Myocyte (in vitro differentiated cells): ENCODE results near the gene ADAMTS9. TPM values are rescaled to one million over a fixed set of nuclear protein-coding genes. Genes with fewer than 3 reads are reported as not detected.
A peak's percentile ranks its signal among the peaks of the same experiment; 100 is the strongest.

Experiments
- DNase-seq: peaks from one replicate; pipeline ENCODE4 v3.0.0-alpha.2; 2012; ENCODE audit warnings: low read depth
- total RNA-seq: library from RNA; depleted of rRNA; stranded (reverse); fragments of >200 nt; gene quantifications from 2 replicates; pipeline ENCODE4 v1.2.3, GENCODE V29; 2014

ADAMTS9 gene
- total RNA-seq, 1 donor from 2014 or later = 5.1 TPM

- no peak for DNase-seq
These were observed 109.6 kb downstream of the ADAMTS9 start for GRCh38 chr3:64578062-64578770.

- no peak for DNase-seq
These were observed 111.5 kb downstream of the ADAMTS9 start for GRCh38 chr3:64576211-64576775.

- peak; percentile 4 for DNase-seq
These were observed 112.5 kb downstream of the ADAMTS9 start for GRCh38 chr3:64575211-64575844.

DNA sequence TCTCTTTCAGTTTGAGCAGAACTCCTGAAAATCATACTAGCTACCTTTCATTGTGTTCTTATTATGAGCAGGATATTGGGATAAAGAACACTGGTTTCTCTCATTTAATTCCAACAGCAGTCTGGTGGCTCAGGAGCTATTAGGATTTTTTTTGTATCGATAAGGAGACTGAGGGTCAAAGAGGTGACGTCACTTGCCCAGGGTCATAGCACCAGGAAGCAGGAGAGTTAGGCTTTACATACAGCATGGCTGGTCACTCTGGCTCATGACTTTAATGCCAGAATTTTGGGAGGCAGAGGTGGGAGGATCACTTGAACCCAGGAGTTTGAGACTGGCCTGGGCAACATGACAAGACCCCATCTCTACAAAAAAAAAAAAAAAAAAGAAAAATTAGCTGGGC, 113.6 kb downstream of the ADAMTS9 start:
- DNase-seq = no peak

GRCh38 chr3:64571982-64572381, 115.8 kb downstream of the ADAMTS9 start:
- no peak for DNase-seq

DNA sequence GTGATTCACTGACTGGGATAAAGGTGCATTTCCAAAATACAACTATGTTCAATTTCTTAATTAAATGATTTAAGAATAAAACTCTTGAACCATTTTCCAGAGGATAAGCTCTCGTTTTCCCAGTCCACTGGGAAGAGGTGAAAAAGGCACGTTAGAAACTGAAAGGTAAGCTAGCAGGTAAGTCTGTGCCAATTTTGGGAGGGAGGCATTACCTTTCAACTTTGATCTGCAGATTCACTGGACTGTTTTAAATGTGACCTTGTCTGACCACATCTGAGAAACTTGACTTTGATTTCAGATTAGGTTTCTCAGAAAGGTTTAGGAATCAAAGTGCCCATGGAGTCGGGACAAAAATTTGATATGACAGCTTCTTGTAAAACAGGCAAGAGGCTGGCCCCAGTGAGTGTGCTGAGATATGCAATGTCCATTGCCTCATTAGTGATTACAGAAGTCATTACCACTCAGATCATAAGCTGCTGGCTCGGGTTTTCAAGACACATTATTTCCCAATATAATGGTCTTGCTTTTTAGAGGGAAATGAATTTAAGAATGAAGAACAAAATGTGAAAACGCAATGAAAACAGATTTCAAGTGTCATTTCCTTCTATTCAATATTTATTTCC, 118.8 kb downstream of the ADAMTS9 start:
- no peak for DNase-seq

GRCh38 chr3:64566859-64567258, 120.9 kb downstream of the ADAMTS9 start:
- no peak for DNase-seq

GRCh38 chr3:64563751-64564150, 124.0 kb downstream of the ADAMTS9 start:
- no peak for DNase-seq

DNA sequence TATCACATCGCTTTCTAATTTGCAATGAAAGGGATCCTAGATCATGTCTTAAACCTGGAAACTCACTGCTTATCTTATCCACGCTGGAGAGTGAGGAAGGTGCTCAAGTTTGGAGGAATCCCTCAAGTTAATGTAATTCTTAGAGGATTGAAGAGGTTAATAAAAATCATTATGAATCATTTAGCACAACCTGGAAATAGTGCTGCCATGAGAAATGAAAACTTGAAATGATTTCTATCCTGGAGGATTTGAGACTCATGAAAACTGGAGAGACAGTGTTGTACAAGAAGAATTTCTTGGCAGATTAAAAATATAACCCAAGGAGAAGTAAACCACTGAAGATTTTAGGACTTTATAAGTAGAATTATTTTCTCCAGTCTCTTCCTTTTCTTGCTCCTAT, 125.9 kb downstream of the ADAMTS9 start:
- DNase-seq = no peak

DNA sequence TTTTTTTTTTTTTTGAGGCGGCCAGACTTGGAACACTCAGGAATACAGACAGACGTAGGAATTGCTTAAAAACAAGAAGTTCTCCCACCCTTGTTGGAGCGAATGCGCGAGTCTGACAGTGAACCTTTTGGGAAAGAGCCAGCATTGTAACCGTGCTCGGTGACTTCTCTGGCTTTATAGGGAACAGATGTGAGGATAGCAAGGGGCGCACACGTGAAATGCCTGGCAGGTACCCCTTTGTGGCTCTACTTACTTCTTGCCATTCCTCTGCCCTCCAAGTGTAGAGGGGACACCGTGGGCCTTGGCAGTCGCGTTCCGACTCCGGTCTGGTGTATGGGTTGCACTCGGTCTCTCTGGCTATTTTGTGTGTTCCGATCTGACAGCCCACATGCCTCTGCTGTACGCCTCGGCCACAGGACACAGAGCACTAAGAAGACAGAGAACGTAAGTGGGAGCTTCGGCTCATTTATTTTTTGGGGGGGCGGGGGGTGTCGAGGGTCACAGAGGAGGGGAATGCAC, 126.4 kb downstream of the ADAMTS9 start:
- no peak for DNase-seq

DNA sequence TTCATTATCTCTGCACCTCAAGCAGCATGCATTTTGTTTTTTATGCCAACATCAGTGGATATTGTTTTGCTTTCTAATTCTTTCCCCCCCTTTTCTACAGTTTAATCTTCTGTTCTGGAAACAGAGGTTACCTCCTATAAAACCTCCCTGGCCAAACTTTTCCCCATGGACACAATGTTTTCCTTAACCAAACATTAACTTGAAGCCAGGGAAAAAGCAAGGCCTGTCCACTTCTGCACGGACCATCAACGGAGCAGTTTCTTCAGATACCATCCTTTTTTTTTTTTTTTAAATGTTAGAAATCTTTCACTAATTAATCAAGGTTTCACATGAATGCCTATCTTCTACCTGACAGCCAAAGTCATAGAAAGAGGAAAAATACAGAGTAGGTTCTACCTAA, 127.0 kb downstream of the ADAMTS9 start:
- DNase-seq = no peak

- DNase-seq = no peak
These were observed 128.2 kb downstream of the ADAMTS9 start for GRCh38 chr3:64559588-64559987.

DNA sequence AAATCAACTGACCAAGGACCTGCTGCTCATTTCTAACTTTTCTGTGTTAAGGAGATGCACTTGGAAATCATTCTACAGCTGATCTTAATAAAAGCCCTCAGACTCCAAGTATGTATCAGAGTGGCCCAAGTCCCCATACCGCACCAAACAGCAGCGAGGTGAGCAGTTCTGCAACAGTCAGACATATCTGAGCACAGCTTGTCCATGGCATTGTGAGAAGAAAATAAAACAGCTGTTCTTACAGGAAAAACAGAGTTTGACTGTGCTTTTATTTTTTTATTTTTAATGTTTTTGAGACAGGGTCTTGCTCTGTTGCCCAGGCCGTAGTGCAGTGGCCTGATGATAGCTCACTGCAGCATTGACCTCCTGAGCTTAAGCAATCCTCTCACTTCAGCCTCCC, 131.8 kb downstream of the ADAMTS9 start:
- no peak for DNase-seq

- no peak for DNase-seq
These were observed 132.4 kb downstream of the ADAMTS9 start for GRCh38 chr3:64555351-64555750.

DNA sequence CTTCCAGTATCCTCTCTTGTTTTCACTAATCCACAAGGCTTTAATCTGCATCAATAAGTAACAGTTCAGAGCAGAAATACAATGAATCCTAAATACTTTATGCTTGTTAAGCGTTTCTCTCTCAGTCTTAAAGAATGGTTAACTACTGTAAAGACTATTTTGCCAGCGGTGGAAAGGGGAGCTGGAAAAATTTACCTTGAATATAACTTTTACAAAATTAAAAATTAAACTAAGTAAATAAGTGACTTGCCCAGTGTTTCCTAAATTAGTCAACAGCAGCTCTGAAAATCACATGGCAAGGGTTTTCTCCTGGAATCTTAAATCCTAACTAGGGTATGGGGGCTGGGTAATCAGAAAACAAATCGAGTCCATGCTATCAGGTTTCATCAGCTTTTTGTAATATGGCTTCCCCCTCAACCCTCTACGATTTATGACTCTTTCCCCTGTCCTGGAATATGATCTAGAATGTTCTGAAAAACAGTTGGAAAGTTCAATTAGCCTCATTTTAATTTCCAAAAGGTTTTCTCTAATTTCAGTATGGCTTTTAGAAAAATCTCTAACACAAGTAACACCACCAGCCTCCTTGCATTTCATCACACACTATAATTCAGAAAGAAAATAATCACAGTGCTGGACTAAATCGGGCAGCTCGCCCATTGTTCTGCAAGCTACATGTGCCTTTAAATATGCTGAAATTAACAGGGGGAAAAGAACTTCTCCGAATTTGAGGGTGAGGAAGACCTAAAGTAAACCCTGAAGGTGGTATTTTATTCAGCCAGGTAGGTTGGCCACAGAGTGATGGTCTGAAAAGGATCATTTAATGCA, 133.5 kb downstream of the ADAMTS9 start:
- no peak for DNase-seq

- DNase-seq = no peak
These were observed 134.8 kb downstream of the ADAMTS9 start for GRCh38 chr3:64552966-64553365.

DNA sequence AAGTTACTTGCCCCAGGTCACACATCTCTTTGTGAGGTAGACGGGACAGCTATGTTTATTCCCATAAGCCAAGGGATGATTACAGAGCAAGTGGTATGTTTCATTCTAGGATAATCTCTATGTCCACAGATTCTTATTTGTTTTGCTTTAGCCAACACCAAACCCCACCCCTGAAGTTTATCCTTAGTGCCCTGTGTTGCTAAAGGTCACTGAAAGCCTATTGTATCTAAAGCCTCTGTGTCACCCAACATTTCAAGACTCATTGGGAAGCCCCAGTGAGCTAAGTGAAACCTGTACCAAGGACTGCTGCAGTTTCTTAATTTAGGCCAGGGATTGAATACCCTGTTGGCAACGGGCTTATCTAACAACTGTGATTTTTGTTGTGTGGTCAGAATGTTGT, 135.6 kb downstream of the ADAMTS9 start:
- no peak for DNase-seq

- DNase-seq = no peak
These were observed 136.1 kb downstream of the ADAMTS9 start for GRCh38 chr3:64551697-64552096.

DNA sequence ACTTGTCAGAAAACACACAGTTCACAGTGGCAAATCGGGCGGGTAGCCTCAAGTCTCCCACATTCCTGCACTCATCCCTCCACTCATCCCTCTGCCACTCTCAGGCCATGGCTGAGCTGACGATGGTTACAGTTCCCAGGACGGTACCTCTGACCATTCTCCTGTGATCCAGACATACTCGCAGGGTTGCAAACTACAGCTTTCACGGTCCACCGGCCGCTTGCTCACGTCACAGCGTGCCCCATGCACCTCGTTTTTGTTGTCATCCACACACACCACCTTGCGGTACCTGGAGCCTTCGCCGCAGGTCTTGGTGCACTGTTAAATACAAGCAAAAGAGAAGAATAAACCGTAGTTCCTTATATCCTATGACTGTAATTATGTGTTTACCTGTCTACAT, 137.1 kb downstream of the ADAMTS9 start:
- DNase-seq = no peak

- no peak for DNase-seq
These were observed 137.9 kb downstream of the ADAMTS9 start for GRCh38 chr3:64549869-64550268.

DNA sequence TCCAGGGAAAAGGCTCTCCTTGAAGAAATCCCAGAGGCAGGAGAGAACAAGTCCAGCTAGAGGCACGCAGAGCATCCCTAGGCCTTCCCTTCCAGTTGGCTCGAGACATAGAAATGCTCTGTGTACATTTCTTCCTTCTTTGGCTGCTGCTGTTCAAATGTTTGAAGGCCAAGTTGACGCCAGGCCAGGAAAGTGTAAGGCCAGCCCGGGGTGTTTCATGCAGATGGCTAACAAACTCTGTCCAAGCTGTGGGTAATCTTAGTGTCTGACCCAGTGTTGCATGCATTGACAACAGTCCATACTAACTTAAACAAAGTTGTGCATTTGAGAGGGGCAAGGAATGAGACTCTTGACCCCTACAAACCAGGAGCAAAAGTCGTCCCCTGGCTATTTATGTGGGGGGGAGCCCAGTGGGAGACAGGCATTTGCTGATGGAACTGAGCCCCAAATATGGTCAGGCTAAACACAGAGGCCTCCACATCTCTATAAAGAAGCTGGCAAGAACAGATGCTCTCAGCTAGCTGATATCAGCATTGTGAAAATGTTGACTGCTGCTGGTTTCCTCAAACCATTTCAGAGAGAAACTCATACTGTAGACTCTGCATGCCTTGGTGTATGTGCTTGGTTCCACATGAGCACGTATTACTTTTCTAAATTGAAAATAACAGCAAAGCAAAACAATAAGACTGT, 139.5 kb downstream of the ADAMTS9 start:
- no peak for DNase-seq
